Stimulated activated CD8-positive, alpha-beta memory T cell treated with anti-CD3 and anti-CD28 coated beads, Interleukin-12 subunit alpha, Interleukin-12 subunit beta, amount 100 ng/mL, for 1 hour (primary cell): ENCODE data around the gene GPR158.

Experiments
- DNase-seq: peaks from one replicate; pipeline ENCODE4 v3.0.0-alpha.2; 2020; ENCODE audit warnings: low read depth

GPR158 gene

GRCh38 chr10:25206693-25207414 is 32.1 kb downstream of the GPR158 start:
- no peak for DNase-seq

GRCh38 chr10:25209618-25210017 is 34.8 kb downstream of the GPR158 start:
- no peak for DNase-seq

GRCh38 chr10:25210265-25210664 is 35.5 kb downstream of the GPR158 start:
- no peak for DNase-seq

- DNase-seq, result no peak
Observed at GRCh38 chr10:25220156-25220555, 45.4 kb downstream of the GPR158 start.

- DNase-seq, result no peak
Observed at GRCh38 chr10:25222085-25222660, 47.4 kb downstream of the GPR158 start.

- no peak for DNase-seq
Observed at GRCh38 chr10:25226775-25227682, 52.2 kb downstream of the GPR158 start.

- no peak for DNase-seq
Observed at GRCh38 chr10:25231751-25232150, 57.0 kb downstream of the GPR158 start.

GRCh38 chr10:25232204-25232603 is 57.4 kb downstream of the GPR158 start:
- no peak for DNase-seq

GRCh38 chr10:25245165-25245564 is 70.4 kb downstream of the GPR158 start:
- no peak for DNase-seq

- DNase-seq, result no peak
Observed at GRCh38 chr10:25257646-25258045, 82.8 kb downstream of the GPR158 start.

GRCh38 chr10:25261110-25261509 is 86.3 kb downstream of the GPR158 start:
- DNase-seq, result no peak

- no peak for DNase-seq
Observed at GRCh38 chr10:25261558-25261957, 86.8 kb downstream of the GPR158 start.

- DNase-seq, result no peak
Observed at GRCh38 chr10:25263931-25264330, 89.1 kb downstream of the GPR158 start.

- no peak for DNase-seq
Observed at GRCh38 chr10:25278180-25278579, 103.4 kb downstream of the GPR158 start.

GRCh38 chr10:25280076-25280475 is 105.3 kb downstream of the GPR158 start:
- DNase-seq, result no peak

- DNase-seq, result no peak
Observed at GRCh38 chr10:25280573-25280972, 105.8 kb downstream of the GPR158 start.

- no peak for DNase-seq
Observed at GRCh38 chr10:25285809-25286208, 111.0 kb downstream of the GPR158 start.

- no peak for DNase-seq
Observed at GRCh38 chr10:25288181-25288580, 113.4 kb downstream of the GPR158 start.

- no peak for DNase-seq
Observed at GRCh38 chr10:25294032-25294926, 119.5 kb downstream of the GPR158 start.

- no peak for DNase-seq
Observed at GRCh38 chr10:25296324-25296723, 121.5 kb downstream of the GPR158 start.

GRCh38 chr10:25297466-25297865 is 122.7 kb downstream of the GPR158 start:
- no peak for DNase-seq

GRCh38 chr10:25300073-25300472 is 125.3 kb downstream of the GPR158 start:
- no peak for DNase-seq
